ENCODE measurements around the gene WDHD1. TPM values are rescaled to one million over a fixed set of nuclear protein-coding genes. Genes with fewer than 3 reads are reported as not detected.

WDHD1 gene
- polyA plus RNA-seq (2013, experiment 1 of 2) = 3.3 TPM
- polyA plus RNA-seq (2013, experiment 2 of 2) = 2.8 TPM

DNA sequence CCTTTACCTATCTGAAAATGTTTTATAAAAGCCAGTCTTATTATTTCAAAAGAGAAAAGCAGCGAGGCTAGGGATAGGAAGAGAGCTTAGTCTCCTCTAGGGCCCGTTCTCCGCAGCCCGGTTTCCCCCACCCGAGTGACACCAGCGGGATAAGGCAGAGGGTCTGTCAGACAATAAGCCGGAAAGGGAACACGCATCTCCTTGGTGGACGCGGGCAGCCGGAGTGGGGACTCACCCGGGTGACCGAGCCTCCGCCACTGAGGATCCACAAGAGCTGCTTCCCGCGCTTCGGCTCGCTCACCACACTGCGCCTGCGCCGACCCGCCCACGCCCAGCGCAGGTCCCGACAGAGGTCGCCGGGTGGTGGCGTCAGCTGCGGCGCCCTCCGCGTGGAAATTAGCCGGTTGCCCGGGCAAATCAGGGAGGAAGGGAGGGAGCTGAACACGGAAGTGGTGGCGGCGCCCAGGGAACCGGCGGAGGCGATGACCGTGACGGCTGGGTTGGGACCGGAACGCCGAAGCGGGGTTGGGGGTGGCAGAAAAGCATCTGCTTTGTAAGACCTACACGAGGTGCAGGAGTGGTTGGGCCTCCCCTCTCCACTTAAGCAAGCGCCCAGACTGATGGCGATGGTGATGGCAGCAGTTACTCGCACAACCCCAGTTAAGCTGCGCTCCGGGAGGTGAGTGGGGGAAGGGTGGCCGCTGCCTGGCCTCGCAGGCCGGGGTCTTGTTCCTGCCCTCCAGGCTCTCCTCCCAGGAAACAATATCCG lies at the start of gene WDHD1, which contains the start of gene SOCS4:
TSS of gene WDHD1 (minus strand) at position 307 of the 769 bp plus-strand sequence. CDS start 312 bp downstream, outside the sequence.
TSS of gene SOCS4 (plus strand) at position 444 of the 769 bp plus-strand sequence. CDS start 15,806 bp downstream, outside the sequence.
- DNase-seq = peak; percentile 94
- peak within 1 kb of the TSS; percentile 12 to 86 for H3K18ac ChIP-seq (ENCODE audit: low read depth in 1 of 2, low read length in 2 of 2)
- H3K4me2 ChIP-seq (ENCODE audit: low read length, poor library complexity, severe bottlenecking) = peak within 1 kb of the TSS; percentile 67
- no peaks in the 10 kb centered on the region for H3K27me3 ChIP-seq (ENCODE audit: control insufficient read depth in 1 of 2, insufficient read depth in 1 of 2, low read length in 2 of 2)
- H2BK15ac ChIP-seq (ENCODE audit: low read depth, poor library complexity, severe bottlenecking) = no peak within 1 kb of the TSS
- H3K4ac ChIP-seq (ENCODE audit: low read depth in 1 of 2, low read length in 2 of 2) = peak within 1 kb of the TSS in 1 of 2 experiments; percentile 42
- H3K9ac ChIP-seq (ENCODE audit: low read length) = peak within 1 kb of the TSS; percentile 95
- H2BK5ac ChIP-seq (ENCODE audit: low read depth, low read length, poor library complexity, severe bottlenecking) = peak within 1 kb of the TSS; percentile 19
- peak within 1 kb of the TSS in 1 of 2 experiments; percentile 53 for H3K14ac ChIP-seq (ENCODE audit: low read length in 2 of 2)
- peak within 1 kb of the TSS; percentile 94 for H2AFZ ChIP-seq (ENCODE audit: low read depth, low read length)
- no peaks in the 10 kb centered on the region for H3K4me1 ChIP-seq (ENCODE audit: control insufficient read depth, insufficient read depth, low read depth, low read length)
- H3K36me3 ChIP-seq (ENCODE audit: control insufficient read depth in 1 of 2, insufficient read depth in 2 of 2, low read depth in 1 of 2, low read length in 2 of 2) = peaks cover 0 to 3% of the 10 kb centered on the region in 2 experiments
- peak within 1 kb of the TSS; percentile 14 for H4K91ac ChIP-seq (ENCODE audit: low read length)
- H3K23ac ChIP-seq (ENCODE audit: low read length in 2 of 2) = no peak within 1 kb of the TSS
- H3K9me3 ChIP-seq (ENCODE audit: control insufficient read depth, low read length) = no peaks in the 10 kb centered on the region
- no peak within 1 kb of the TSS for H2BK12ac ChIP-seq (ENCODE audit: low read length in 2 of 2)
- peak within 1 kb of the TSS; percentile 61 for H2AK5ac ChIP-seq (ENCODE audit: low read length, severe bottlenecking)
- peak within 1 kb of the TSS; percentile 81 to 99 for H3K4me3 ChIP-seq (ENCODE audit: insufficient read depth in 1 of 2, low read depth in 1 of 2, low read length in 2 of 2)
- H3K79me1 ChIP-seq (replicated peaks; ENCODE audit: low read length, poor library complexity, severe bottlenecking) = peaks cover 12% of the 10 kb centered on the region
- under 1% methylated on average over 51 of the region's 56 CpGs for WGBS
- H2BK120ac ChIP-seq (ENCODE audit: low read depth, low read length) = no peak within 1 kb of the TSS
- peak within 1 kb of the TSS; percentile 82 for H3K27ac ChIP-seq (ENCODE audit: low read length, poor library complexity, severe bottlenecking)
- peak within 1 kb of the TSS; percentile 58 for H4K8ac ChIP-seq (ENCODE audit: low read length)

GRCh38 chr14:55075628-55076175 lies 48.8 kb upstream of the WDHD1 start:
- H2AK5ac ChIP-seq (ENCODE audit: low read length, severe bottlenecking) = no peak overlapping the region

GRCh38 chr14:55074662-55075061 lies 47.8 kb upstream of the WDHD1 start:
- Histone ChIP-seq H3K27ac (ENCODE audit: low read length, poor library complexity, severe bottlenecking) (no peak overlapping the region), H2BK12ac (ENCODE audit: low read length in 2 of 2) (no peak overlapping the region), H2BK5ac (ENCODE audit: low read depth, low read length, poor library complexity, severe bottlenecking) (no peak overlapping the region), H3K23ac (ENCODE audit: low read length in 2 of 2) (no peak overlapping the region), H3K79me1 (replicated peaks; ENCODE audit: low read length, poor library complexity, severe bottlenecking) (peaks cover 2% of the 10 kb centered on the region), H2AFZ (ENCODE audit: low read depth, low read length) (no peak overlapping the region), H3K4me2 (ENCODE audit: low read length, poor library complexity, severe bottlenecking) (no peak overlapping the region), H4K91ac (ENCODE audit: low read length) (no peak overlapping the region), H3K36me3 (ENCODE audit: control insufficient read depth in 1 of 2, insufficient read depth in 2 of 2, low read depth in 1 of 2, low read length in 2 of 2) (peaks cover 0 to 3% of the 10 kb centered on the region in 2 experiments), H4K8ac (ENCODE audit: low read length) (no peak overlapping the region), H3K4ac (ENCODE audit: low read depth in 1 of 2, low read length in 2 of 2) (no peak overlapping the region), H3K27me3 (ENCODE audit: control insufficient read depth in 1 of 2, insufficient read depth in 1 of 2, low read length in 2 of 2) (no peaks in the 10 kb centered on the region), H2BK120ac (ENCODE audit: low read depth, low read length) (no peak overlapping the region), H3K4me1 (ENCODE audit: control insufficient read depth, insufficient read depth, low read depth, low read length) (peaks cover 8% of the 10 kb centered on the region), H2BK15ac (ENCODE audit: low read depth, poor library complexity, severe bottlenecking) (no peak overlapping the region), H3K9me3 (ENCODE audit: control insufficient read depth, low read length) (no peaks in the 10 kb centered on the region), H3K9ac (ENCODE audit: low read length) (peak overlapping the region; percentile 60), H2AK5ac (ENCODE audit: low read length, severe bottlenecking) (no peak overlapping the region), H3K4me3 (ENCODE audit: insufficient read depth in 1 of 2, low read depth in 1 of 2, low read length in 2 of 2) (peak overlapping the region in 1 of 2 experiments; percentile 7), H3K14ac (ENCODE audit: low read length in 2 of 2) (no peak overlapping the region), H3K18ac (ENCODE audit: low read depth in 1 of 2, low read length in 2 of 2) (no peak overlapping the region)
- DNase-seq = peak; percentile 35
- 33% methylated on average over 5 of the region's 5 CpGs for WGBS

More at GRCh38 chr14:55075628-55076175, 48.8 kb upstream of the WDHD1 start:
- Histone ChIP-seq H2BK12ac (ENCODE audit: low read length in 2 of 2) (no peak overlapping the region), H3K4me1 (ENCODE audit: control insufficient read depth, insufficient read depth, low read depth, low read length) (peaks cover 8% of the 10 kb centered on the region), H3K18ac (ENCODE audit: low read depth in 1 of 2, low read length in 2 of 2) (peak overlapping the region in 1 of 2 experiments; percentile 21), H3K4me3 (ENCODE audit: insufficient read depth in 1 of 2, low read depth in 1 of 2, low read length in 2 of 2) (no peak overlapping the region), H3K23ac (ENCODE audit: low read length in 2 of 2) (no peak overlapping the region), H3K79me1 (replicated peaks; ENCODE audit: low read length, poor library complexity, severe bottlenecking) (peaks cover 2% of the 10 kb centered on the region), H4K91ac (ENCODE audit: low read length) (no peak overlapping the region), H2BK5ac (ENCODE audit: low read depth, low read length, poor library complexity, severe bottlenecking) (no peak overlapping the region), H3K27ac (ENCODE audit: low read length, poor library complexity, severe bottlenecking) (no peak overlapping the region), H3K36me3 (ENCODE audit: control insufficient read depth in 1 of 2, insufficient read depth in 2 of 2, low read depth in 1 of 2, low read length in 2 of 2) (no peaks in the 10 kb centered on the region), H2BK120ac (ENCODE audit: low read depth, low read length) (no peak overlapping the region), H4K8ac (ENCODE audit: low read length) (no peak overlapping the region), H3K9me3 (ENCODE audit: control insufficient read depth, low read length) (no peaks in the 10 kb centered on the region), H3K9ac (ENCODE audit: low read length) (peak overlapping the region; percentile 34), H3K27me3 (ENCODE audit: control insufficient read depth in 1 of 2, insufficient read depth in 1 of 2, low read length in 2 of 2) (no peaks in the 10 kb centered on the region), H2BK15ac (ENCODE audit: low read depth, poor library complexity, severe bottlenecking) (no peak overlapping the region), H3K4me2 (ENCODE audit: low read length, poor library complexity, severe bottlenecking) (no peak overlapping the region), H2AFZ (ENCODE audit: low read depth, low read length) (no peak overlapping the region), H3K4ac (ENCODE audit: low read depth in 1 of 2, low read length in 2 of 2) (no peak overlapping the region), H3K14ac (ENCODE audit: low read length in 2 of 2) (no peak overlapping the region)
- WGBS = 73% methylated on average over 3 of the region's 3 CpGs
- DNase-seq = peak; percentile 61

DNA sequence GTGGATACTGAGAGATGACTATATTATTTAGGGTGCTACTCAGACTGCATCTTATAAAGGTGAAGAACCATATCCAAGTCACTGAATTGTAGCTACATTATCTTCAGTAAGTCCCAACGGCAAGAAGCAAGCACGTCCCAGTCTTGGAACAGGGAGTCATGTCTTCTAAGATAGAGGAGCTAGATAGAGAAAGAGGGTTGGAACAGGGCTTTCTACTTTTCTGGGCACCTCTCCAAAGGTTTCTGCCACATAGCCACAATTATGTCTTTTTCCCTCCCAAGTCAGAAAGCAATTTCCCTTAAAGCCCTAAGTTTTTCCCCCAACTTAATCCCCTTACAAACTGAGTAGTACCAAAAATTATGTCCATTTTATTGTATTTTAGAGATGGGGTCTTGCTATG lies 47.0 kb upstream of the WDHD1 start:
- no peak overlapping the region for H3K18ac ChIP-seq (ENCODE audit: low read depth in 1 of 2, low read length in 2 of 2)
- no peak overlapping the region for H4K91ac ChIP-seq (ENCODE audit: low read length)
- H3K79me1 ChIP-seq (replicated peaks; ENCODE audit: low read length, poor library complexity, severe bottlenecking) = peaks cover 2% of the 10 kb centered on the region
- peak; percentile 60 for DNase-seq
- H3K27ac ChIP-seq (ENCODE audit: low read length, poor library complexity, severe bottlenecking) = no peak overlapping the region
- no peaks in the 10 kb centered on the region for H3K27me3 ChIP-seq (ENCODE audit: control insufficient read depth in 1 of 2, insufficient read depth in 1 of 2, low read length in 2 of 2)
- peak overlapping the region; percentile 60 for H3K9ac ChIP-seq (ENCODE audit: low read length)
- no peak overlapping the region for H3K4me2 ChIP-seq (ENCODE audit: low read length, poor library complexity, severe bottlenecking)
- H2AFZ ChIP-seq (ENCODE audit: low read depth, low read length) = no peak overlapping the region
- no peak overlapping the region for H2AK5ac ChIP-seq (ENCODE audit: low read length, severe bottlenecking)
- no peak overlapping the region for H2BK120ac ChIP-seq (ENCODE audit: low read depth, low read length)
- H2BK12ac ChIP-seq (ENCODE audit: low read length in 2 of 2) = no peak overlapping the region
- no peaks in the 10 kb centered on the region for H3K9me3 ChIP-seq (ENCODE audit: control insufficient read depth, low read length)
- no peak overlapping the region for H3K14ac ChIP-seq (ENCODE audit: low read length in 2 of 2)
- WGBS = no CpG with 5 or more reads among the region's 2 CpGs
- H3K23ac ChIP-seq (ENCODE audit: low read length in 2 of 2) = no peak overlapping the region
- H4K8ac ChIP-seq (ENCODE audit: low read length) = no peak overlapping the region
- no peak overlapping the region for H3K4me3 ChIP-seq (ENCODE audit: insufficient read depth in 1 of 2, low read depth in 1 of 2, low read length in 2 of 2)
- no peak overlapping the region for H2BK5ac ChIP-seq (ENCODE audit: low read depth, low read length, poor library complexity, severe bottlenecking)
- H3K4me1 ChIP-seq (ENCODE audit: control insufficient read depth, insufficient read depth, low read depth, low read length) = peaks cover 8% of the 10 kb centered on the region
- no peak overlapping the region for H3K4ac ChIP-seq (ENCODE audit: low read depth in 1 of 2, low read length in 2 of 2)
- peaks cover 0 to 5% of the 10 kb centered on the region in 2 experiments for H3K36me3 ChIP-seq (ENCODE audit: control insufficient read depth in 1 of 2, insufficient read depth in 2 of 2, low read depth in 1 of 2, low read length in 2 of 2)
- H2BK15ac ChIP-seq (ENCODE audit: low read depth, poor library complexity, severe bottlenecking) = no peak overlapping the region

All from mesenchymal stem cell (in vitro differentiated cells and primary cell).